GM18520 (cell line): ENCODE measurements around the gene PLCXD1.
"Not testable (repeated sequence)": the region's sequence is repeated elsewhere in the genome, so short reads cannot be mapped to it uniquely, and the experiment has no call there.

ENCODE experiments used
- ATAC-seq: cut with Tn5 transposase; IDR thresholded peaks from one replicate; pipeline ENCODE4 v1.9.1; 2021; ENCODE audit not compliant: unreplicated experiment

The PLCXD1 gene

GRCh38 chrX:349702-350101 is 68.5 kb downstream of the PLCXD1 start:
- ATAC-seq: no peak

DNA sequence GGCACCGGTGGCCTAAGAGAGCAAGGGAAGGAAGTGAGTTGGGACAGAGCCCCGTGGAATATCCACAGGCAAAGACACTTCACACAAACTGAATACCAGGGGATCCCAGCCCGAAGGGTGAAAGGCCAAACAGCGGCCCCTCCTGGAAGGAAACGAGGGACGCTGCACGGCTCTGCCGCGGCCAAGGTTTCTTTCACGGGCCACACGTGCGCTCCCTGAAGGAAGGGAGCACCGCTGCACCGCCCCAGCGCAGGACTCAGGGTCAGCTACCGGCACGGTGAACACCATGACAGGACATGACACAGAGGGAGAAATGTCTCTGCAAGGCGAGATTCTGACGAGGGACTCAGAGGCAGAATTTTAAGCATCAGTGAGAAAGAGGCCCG is 69.0 kb downstream of the PLCXD1 start:
- no peak for ATAC-seq

DNA sequence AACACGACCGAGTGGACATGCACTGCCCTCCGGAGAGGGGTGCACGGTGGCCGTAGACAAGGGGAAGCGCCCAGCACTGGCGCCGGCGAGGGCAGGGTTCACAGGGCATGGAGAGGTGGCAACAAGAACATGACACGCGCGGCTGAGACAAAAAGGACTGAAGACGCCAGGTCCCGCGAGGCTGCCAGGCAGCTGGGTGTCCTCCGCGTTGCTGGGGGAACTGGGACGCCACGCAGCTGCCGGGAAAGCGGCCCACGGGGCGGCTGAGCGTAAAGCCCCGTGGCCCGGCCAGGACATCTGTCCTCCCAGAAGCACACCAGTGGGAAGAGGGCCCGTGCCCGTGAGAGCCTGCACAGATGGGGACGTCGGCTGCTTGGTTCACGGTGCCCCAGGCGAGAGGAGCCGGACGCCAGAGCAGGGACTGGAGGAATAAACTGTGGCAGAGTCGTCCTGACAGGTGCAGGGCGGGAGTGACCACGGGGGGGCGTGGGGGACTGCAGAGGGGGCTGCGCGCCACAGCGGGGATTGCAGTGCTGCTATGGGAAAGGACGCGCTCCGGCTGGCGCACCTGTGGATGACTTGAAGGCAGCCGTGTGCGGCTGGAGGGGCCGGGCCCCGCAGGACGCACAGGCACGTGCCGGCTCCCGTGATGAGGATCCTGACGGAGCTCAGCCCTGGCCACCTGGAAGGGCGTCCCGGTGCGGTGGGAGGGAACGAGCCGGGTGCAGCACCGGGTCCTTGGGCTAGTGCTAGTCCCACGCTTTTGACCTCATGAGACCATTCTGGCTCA is 69.5 kb downstream of the PLCXD1 start:
- no peak for ATAC-seq

DNA sequence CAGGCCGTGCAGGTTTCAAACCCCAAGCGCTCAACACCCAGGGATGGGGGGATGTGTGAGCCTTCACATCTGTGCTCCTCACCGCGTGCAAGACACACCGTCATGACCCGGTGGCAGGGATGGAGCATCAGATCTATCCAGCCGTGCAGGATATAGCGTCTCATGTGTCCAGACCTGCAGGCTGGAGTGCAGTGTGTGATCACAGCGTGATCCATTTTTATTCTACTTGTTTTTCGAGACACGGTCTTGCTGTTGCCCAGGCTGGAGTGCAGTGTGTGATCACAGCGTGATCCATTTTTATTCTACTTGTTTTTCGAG is 70.1 kb downstream of the PLCXD1 start:
- not testable (repeated sequence) for ATAC-seq

- ATAC-seq: no peak
Observed at GRCh38 chrX:351736-352135, 70.6 kb downstream of the PLCXD1 start.

GRCh38 chrX:352181-352580 is 71.0 kb downstream of the PLCXD1 start:
- no peak for ATAC-seq

DNA sequence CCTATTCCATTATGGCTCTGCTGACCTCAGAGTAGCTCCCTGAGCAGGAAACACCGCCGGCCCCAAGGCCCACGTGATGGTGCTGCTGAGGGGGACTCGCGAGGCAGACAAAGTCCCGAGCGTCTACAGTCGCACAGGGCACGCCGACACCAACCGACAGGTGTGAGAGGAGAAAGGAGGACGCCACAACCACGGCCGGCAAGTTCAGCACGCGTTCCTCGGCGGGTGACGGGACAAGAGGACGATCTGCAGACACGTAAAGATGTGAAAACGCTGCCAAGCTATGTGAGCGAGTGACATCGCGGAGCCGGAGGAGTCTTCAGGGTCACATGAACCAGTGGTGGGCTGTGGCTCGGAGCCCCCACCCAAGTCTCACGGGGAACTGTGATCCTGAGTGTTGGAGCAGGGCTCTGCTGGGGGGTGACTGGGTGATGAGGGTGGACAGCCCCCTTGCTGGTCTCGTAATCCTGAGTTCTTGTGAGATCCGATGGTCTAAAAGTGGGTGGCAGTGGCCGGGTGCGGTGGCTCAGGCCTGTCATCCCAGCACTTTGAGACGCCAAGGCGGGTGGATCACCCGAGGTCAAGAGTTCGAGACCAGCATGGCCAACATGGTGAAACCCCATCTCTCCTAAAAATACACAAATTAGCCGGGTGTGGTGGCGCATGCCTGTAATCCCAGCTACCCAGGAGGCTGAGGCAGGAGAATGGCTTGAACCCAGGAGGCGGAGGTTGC is 71.6 kb downstream of the PLCXD1 start:
- ATAC-seq: no peak
